Transverse colon (tissue), 4 donors: ENCODE measurements around the gene NDRG3. TPM values are rescaled to one million over a fixed set of nuclear protein-coding genes. Genes with fewer than 3 reads are reported as not detected.
"Not testable (repeated sequence)": the region's sequence is repeated elsewhere in the genome, so short reads cannot be mapped to it uniquely, and the experiment has no call there.

Experiments used
- DNase-seq: peaks from one replicate; pipeline ENCODE4 v3.0.0-alpha.2; 2019
- H3K27ac ChIP-seq, 4 donors: fragments of 200-600 bp; sonication (generic); 2 replicates each; pipeline ENCODE4 v1.5.1; 2016 to 2018; ENCODE audit warnings: inconsistent platforms in 4 of 4
- H3K27me3 ChIP-seq: fragments of 200-600 bp; sonication (generic); 2 replicates; pipeline ENCODE4 v1.5.1; 2017; ENCODE audit warnings: inconsistent platforms
- H3K36me3 ChIP-seq, 4 donors: fragments of 200-600 bp; sonication (generic); 2 replicates each; pipeline ENCODE4 v1.5.1; 2017 to 2019; ENCODE audit warnings: inconsistent platforms in 4 of 4
- H3K4me1 ChIP-seq, 4 donors: fragments of 200-600 bp; sonication (generic); 2 replicates each; pipeline ENCODE4 v1.5.1; 2017 to 2020; ENCODE audit warnings: inconsistent platforms in 4 of 4
- H3K4me3 ChIP-seq, 4 donors: fragments of 200-600 bp; sonication (generic); 1 replicate in 1 of 4; 2 replicates in 3 of 4; pipeline versions ENCODE4 v1.5.1 to v1.6.1; 2017 to 2019; ENCODE audit warnings: inconsistent platforms in 4 of 4
- H3K9me3 ChIP-seq, 2 donors: fragments of 200-600 bp; sonication (generic); 2 replicates each; pipeline ENCODE4 v1.5.1; 2017 to 2019; ENCODE audit warnings: inconsistent platforms in 2 of 2
- CTCF ChIP-seq, 5 experiments: fragments of 200-600 bp in 3 of 5; fragments of 450-650 bp in 2 of 5; sonication (generic) in 3 of 5; IDR thresholded peaks; 1 replicate in 2 of 5; 2 replicates in 3 of 5; pipeline ENCODE4 v1.5.1; 2016 to 2017; ENCODE audit warnings: antibody characterized with exemption in 5 of 5, inconsistent platforms in 3 of 5, mild to moderate bottlenecking in 2 of 5, moderate library complexity in 1 of 5
- EP300 ChIP-seq: sonication (generic); formaldehyde crosslinking; IDR thresholded peaks from one replicate; pipeline ENCODE4 v1.6.1; 2017; ENCODE audit warnings: antibody characterized with exemption, low read depth
- POLR2A ChIP-seq: fragments of 450-650 bp; IDR thresholded peaks from one replicate; pipeline ENCODE4 v1.6.1; 2016; ENCODE audit warnings: antibody characterized with exemption, mild to moderate bottlenecking, moderate library complexity
- POLR2AphosphoS5 ChIP-seq, 3 donors: sonication (generic); formaldehyde crosslinking; IDR thresholded peaks; one replicate each; pipeline ENCODE4 v1.6.1; 2016; ENCODE audit warnings: antibody characterized with exemption in 3 of 3
- whole genome bisulfite sequencing, 2 donors: methylation state at CpG; one replicate each; pipeline ENCODE4 v1.1.5; 2018; ENCODE audit warnings: low coverage in 1 of 2; 5-methylcytosine and 5-hydroxymethylcytosine counted together
- in situ Hi-C, 4 donors: fragments of 200-750 bp; cut with MboI; loops; one replicate each; pipeline versions ENCODE4 v1.15.0 to v1.15.1; 2017; ENCODE audit warnings: low sequenced_read_pairs in 3 of 4, low pct_ligation_motif_present in 1 of 4, low pct_unique_long_range_greater_than_20kb in 1 of 4
- intact Hi-C: fragments of 100-400 bp; cut with DNase I; formaldehyde crosslinking; loops from one replicate; pipeline ENCODE4 v1.15.1; 2023; ENCODE audit warnings: low total_unique reads
- total RNA-seq, 4 donors: library from RNA; depleted of rRNA; stranded (reverse); fragments of >200 nt; gene quantifications; one replicate each; pipeline ENCODE4 v1.1.0, GENCODE V29; 2016

The NDRG3 gene
- total RNA-seq, 4 donors from 2014 or later = 1.9 to 54.7 (median 33.1) TPM

GRCh38 chr20:36677422-36677771 is 68.5 kb downstream of the NDRG3 start:
- H3K27me3 ChIP-seq = no peaks in the 10 kb centered on the region
- H3K9me3 ChIP-seq = no peaks in the 10 kb centered on the region
- H3K27ac ChIP-seq = no peak overlapping the region
- no peak for TF ChIP-seq POLR2A
- no peak for TF ChIP-seq POLR2AphosphoS5 (IDR thresholded peaks at IDR 0.05)
- no peak for TF ChIP-seq CTCF (IDR thresholded peaks at IDR 0.05)
- TF ChIP-seq EP300 = no peak
- no peak overlapping the region for H3K4me3 ChIP-seq
- in situ Hi-C loops (no loop called here), intact Hi-C loops (no loop called here)
- H3K36me3 ChIP-seq = peaks cover 0 to 24% (median 8%) of the 10 kb centered on the region in 4 donors
- WGBS, 2 donors = 92 to 100% methylated on average over 1 to 7 of the region's 8 CpGs
- DNase-seq = no peak
- no peaks in the 10 kb centered on the region for H3K4me1 ChIP-seq

- Histone ChIP-seq H3K36me3 (peaks cover 0 to 19% (median 8%) of the 10 kb centered on the region in 4 donors), H3K4me3 (no peak overlapping the region), H3K27ac (no peak overlapping the region), H3K27me3 (no peaks in the 10 kb centered on the region), H3K4me1 (peaks cover 0 to 3% (median 0%) of the 10 kb centered on the region in 4 donors), H3K9me3 (no peaks in the 10 kb centered on the region)
- intact Hi-C loops = no loop called here
- in situ Hi-C loops = no loop called here
- TF ChIP-seq POLR2A (no peak), CTCF (IDR thresholded peaks at IDR 0.05) (no peak), POLR2AphosphoS5 (IDR thresholded peaks at IDR 0.05) (no peak), EP300 (no peak)
- no peak for DNase-seq
- 97% methylated on average over 14 of the region's 27 CpGs; no CpG with 5 or more reads in 1 of the 2 donors for WGBS, 2 donors
Measured at GRCh38 chr20:36676701-36677421, 69.0 kb downstream of the NDRG3 start.

- H3K27ac ChIP-seq, H3K9me3 ChIP-seq, H3K4me3 ChIP-seq, H3K4me1 ChIP-seq, intact Hi-C loops, in situ Hi-C loops, DNase-seq, H3K27me3 ChIP-seq: not testable (repeated sequence)
- 93 to 97% methylated on average over 8 of the region's 8 CpGs for WGBS, 2 donors
- H3K36me3 ChIP-seq = peaks cover 0 to 16% (median 6%) of the 10 kb centered on the region in 4 donors
Measured at GRCh38 chr20:36675545-36675944, 70.3 kb downstream of the NDRG3 start.

GRCh38 chr20:36672991-36673390 is 72.9 kb downstream of the NDRG3 start:
- H3K27me3 ChIP-seq = no peaks in the 10 kb centered on the region
- TF ChIP-seq POLR2A (no peak), POLR2AphosphoS5 (IDR thresholded peaks at IDR 0.05) (no peak)
- no peaks in the 10 kb centered on the region for H3K9me3 ChIP-seq
- intact Hi-C loops (no loop called here), in situ Hi-C loops (no loop called here)
- H3K4me1 ChIP-seq = peaks cover 0 to 4% (median 0%) of the 10 kb centered on the region in 4 donors
- H3K4me3 ChIP-seq = no peak overlapping the region
- H3K27ac ChIP-seq = no peak overlapping the region
- DNase-seq = no peak
- H3K36me3 ChIP-seq = peaks cover 0 to 4% (median 0%) of the 10 kb centered on the region in 4 donors
- 95 to 100% methylated on average over 1 to 4 of the region's 4 CpGs for WGBS, 2 donors

- Histone ChIP-seq H3K36me3 (peaks cover 0 to 3% (median 0%) of the 10 kb centered on the region in 4 donors), H3K9me3 (no peaks in the 10 kb centered on the region), H3K4me1 (peaks cover 0 to 4% (median 0%) of the 10 kb centered on the region in 4 donors), H3K27me3 (no peaks in the 10 kb centered on the region), H3K27ac (no peak overlapping the region), H3K4me3 (no peak overlapping the region)
- intact Hi-C loops (no loop called here), in situ Hi-C loops (no loop called here)
- TF ChIP-seq CTCF (IDR thresholded peaks at IDR 0.05) = no peak
- WGBS, 2 donors = 87 to 89% methylated on average over 3 of the region's 3 CpGs
- DNase-seq = no peak
Measured at GRCh38 chr20:36670665-36671357, 75.1 kb downstream of the NDRG3 start.
